ENCODE results near the gene MANF.

DNA sequence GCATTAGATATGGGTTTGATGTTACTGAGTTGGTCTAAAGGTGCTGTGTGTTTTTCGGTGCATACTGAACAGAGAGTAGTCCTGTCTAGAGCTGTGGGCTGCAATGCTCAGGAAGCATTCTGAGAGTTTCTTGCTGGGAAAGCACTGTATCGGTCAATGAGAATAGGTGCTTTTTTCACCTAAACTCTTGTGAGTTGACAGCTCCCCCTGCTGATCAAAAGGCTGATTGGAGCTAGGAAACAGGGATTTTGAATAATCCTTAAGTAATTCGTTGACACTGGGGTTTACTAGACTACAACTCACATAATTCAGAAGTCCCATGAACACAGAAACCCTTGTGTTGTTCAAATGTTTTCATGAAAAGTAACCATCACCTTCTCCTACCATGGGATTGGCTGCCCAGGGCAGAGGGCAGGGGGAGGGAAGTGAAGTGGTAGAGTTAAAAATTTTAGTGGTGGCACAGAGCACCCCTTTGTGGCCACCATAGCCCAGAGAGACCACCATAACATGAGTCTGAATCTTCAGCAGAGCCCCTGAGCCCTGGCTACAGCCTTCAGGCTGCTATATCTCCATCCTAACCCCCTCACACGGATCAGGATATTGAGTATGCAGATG is 13.0 kb upstream of the MANF start:
- TF ChIP-seq, protein P1, sequence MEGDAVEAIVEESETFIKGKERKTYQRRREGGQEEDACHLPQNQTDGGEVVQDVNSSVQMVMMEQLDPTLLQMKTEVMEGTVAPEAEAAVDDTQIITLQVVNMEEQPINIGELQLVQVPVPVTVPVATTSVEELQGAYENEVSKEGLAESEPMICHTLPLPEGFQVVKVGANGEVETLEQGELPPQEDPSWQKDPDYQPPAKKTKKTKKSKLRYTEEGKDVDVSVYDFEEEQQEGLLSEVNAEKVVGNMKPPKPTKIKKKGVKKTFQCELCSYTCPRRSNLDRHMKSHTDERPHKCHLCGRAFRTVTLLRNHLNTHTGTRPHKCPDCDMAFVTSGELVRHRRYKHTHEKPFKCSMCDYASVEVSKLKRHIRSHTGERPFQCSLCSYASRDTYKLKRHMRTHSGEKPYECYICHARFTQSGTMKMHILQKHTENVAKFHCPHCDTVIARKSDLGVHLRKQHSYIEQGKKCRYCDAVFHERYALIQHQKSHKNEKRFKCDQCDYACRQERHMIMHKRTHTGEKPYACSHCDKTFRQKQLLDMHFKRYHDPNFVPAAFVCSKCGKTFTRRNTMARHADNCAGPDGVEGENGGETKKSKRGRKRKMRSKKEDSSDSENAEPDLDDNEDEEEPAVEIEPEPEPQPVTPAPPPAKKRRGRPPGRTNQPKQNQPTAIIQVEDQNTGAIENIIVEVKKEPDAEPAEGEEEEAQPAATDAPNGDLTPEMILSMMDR (IDR thresholded peaks at IDR 0.05), result peak in 3 of 4 experiments; percentile 35 to 48 (median 47)
- no peak for TF ChIP-seq POLR2AphosphoS5 (IDR thresholded peaks at IDR 0.05)
- no peak for TF ChIP-seq POLR2A (IDR thresholded peaks at IDR 0.05)

Measured in sigmoid colon (tissue), 4 donors.